Neutrophil (primary cell): ENCODE measurements around the gene ENTREP3.

Experiments
- H3K27ac ChIP-seq: fragments of 200-600 bp; sonication (generic); 2 replicates; pipeline ENCODE4 v1.5.1; 2016; ENCODE audit warnings: mild to moderate bottlenecking, moderate library complexity
- H3K27me3 ChIP-seq: fragments of 200-600 bp; sonication (generic); 2 replicates; pipeline ENCODE4 v1.6.0; 2016; ENCODE audit warnings: mild to moderate bottlenecking
- H3K36me3 ChIP-seq: fragments of 200-600 bp; sonication (generic); 2 replicates; pipeline ENCODE4 v1.5.1; 2017
- H3K4me1 ChIP-seq, 2 experiments: fragments of 200-600 bp in 1 of 2; sonication (generic) in 1 of 2; 1 replicate in 1 of 2; 2 replicates in 1 of 2; pipeline versions ENCODE4 v1.5.1 to v1.6.1; 2013 to 2016; ENCODE audit warnings: low read depth in 1 of 2, low read length in 1 of 2, mild to moderate bottlenecking in 1 of 2, moderate library complexity in 1 of 2; ENCODE audit not compliant: control insufficient read depth in 1 of 2, insufficient read depth in 1 of 2
- H3K4me3 ChIP-seq, 2 experiments: fragments of 200-600 bp in 1 of 2; sonication (generic) in 1 of 2; 1 replicate in 1 of 2; 2 replicates in 1 of 2; pipeline ENCODE4 v1.5.1; 2013 to 2016; ENCODE audit warnings: low read depth in 1 of 2, low read length in 1 of 2, mild to moderate bottlenecking in 1 of 2, moderate library complexity in 1 of 2
- H3K9me3 ChIP-seq: fragments of 200-600 bp; sonication (generic); 2 replicates; pipeline ENCODE4 v1.5.1; 2016
- CTCF ChIP-seq: fragments of 200-600 bp; sonication (generic); IDR thresholded peaks from 2 replicates; pipeline ENCODE4 v1.5.1; 2016; ENCODE audit warnings: antibody characterized with exemption

The ENTREP3 gene

GRCh38 chr1:155277070-155277901 is 22.0 kb upstream of the ENTREP3 start, which contains the start of gene HCN3:
HCN3 (plus strand) TSS chr1:155277463; CDS start chr1:155277591, 128 bp downstream.
- TF ChIP-seq CTCF: peak; percentile 68
- Histone ChIP-seq H3K27me3 (peaks cover 31% of the 10 kb centered on the region), H3K9me3 (no peaks in the 10 kb centered on the region)

GRCh38 chr1:155273343-155274245 is 18.3 kb upstream of the ENTREP3 start, which contains the start of gene CLK2:
CLK2 (minus strand) TSS chr1:155273504; CDS start chr1:155270977, 2,527 bp downstream.
- peak within 1 kb of the TSS; percentile 94 for H3K27ac ChIP-seq
- H3K27me3 ChIP-seq: peaks cover 17% of the 10 kb centered on the region
- TF ChIP-seq CTCF: peak; percentile 35
- H3K9me3 ChIP-seq: no peaks in the 10 kb centered on the region
- H3K4me3 ChIP-seq: peak within 1 kb of the TSS; percentile 72 to 94
- peaks cover 30 to 34% of the 10 kb centered on the region in 2 experiments for H3K4me1 ChIP-seq
- H3K36me3 ChIP-seq: peaks cover 23% of the 10 kb centered on the region

More at GRCh38 chr1:155277070-155277901, 22.0 kb upstream of the ENTREP3 start, which contains the start of gene HCN3:
- Histone ChIP-seq H3K36me3 (no peaks in the 10 kb centered on the region), H3K4me1 (peaks cover 28 to 32% of the 10 kb centered on the region in 2 experiments), H3K4me3 (peak within 1 kb of the TSS; percentile 62 to 71), H3K27ac (peak within 1 kb of the TSS; percentile 35)

DNA sequence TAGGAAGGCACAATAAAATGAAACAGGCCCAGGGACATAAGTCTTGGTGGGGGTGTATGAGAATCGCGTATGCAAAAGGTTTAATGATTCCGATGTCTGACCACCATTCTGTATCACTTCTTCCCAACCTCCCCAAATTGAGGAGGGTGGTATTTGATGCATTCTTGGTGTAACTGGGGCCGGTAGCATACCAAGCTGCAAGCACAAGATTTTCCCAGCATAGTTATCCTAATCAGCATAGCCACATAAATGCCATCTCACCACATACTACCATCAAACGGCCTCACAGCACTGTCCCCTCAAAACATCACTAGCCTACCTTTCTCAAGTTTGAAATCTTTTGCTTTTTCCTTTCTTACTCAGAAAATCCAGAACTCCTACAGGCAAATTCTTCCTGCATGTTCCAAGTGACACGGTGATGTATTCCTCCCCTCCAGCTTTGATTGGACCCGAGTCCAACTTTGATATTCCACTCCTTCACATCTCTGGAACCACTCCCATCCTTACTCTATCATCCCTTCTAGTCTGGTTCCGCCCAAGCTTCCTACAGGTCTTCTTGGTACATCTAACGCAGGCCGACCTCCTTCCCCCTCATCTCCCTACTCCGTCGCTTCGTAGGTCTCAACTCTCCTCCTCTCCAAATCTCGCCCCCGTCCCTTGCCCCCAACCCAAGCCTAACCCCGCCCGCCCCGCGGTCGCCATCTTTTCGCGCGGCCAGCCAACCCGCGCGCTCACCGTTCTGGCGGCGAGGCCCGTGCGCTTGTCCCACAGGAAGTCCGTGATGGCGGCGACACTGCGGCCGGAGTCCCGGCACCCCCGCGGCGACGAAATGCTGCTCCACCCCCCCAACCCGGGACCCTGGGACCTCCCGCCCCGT is 17.4 kb upstream of the ENTREP3 start:
- H3K4me3 ChIP-seq: peak overlapping the region; percentile 72 to 94
- no peaks in the 10 kb centered on the region for H3K9me3 ChIP-seq
- TF ChIP-seq CTCF: no peak
- peaks cover 26 to 28% of the 10 kb centered on the region in 2 experiments for H3K4me1 ChIP-seq
- H3K27me3 ChIP-seq: peaks cover 8% of the 10 kb centered on the region
- peak overlapping the region; percentile 94 for H3K27ac ChIP-seq
- H3K36me3 ChIP-seq: peaks cover 32% of the 10 kb centered on the region

GRCh38 chr1:155269381-155269780 is 14.1 kb upstream of the ENTREP3 start:
- Histone ChIP-seq H3K9me3 (no peaks in the 10 kb centered on the region), H3K4me1 (peaks cover 15 to 17% of the 10 kb centered on the region in 2 experiments), H3K36me3 (peaks cover 64% of the 10 kb centered on the region), H3K27ac (no peak overlapping the region), H3K27me3 (no peaks in the 10 kb centered on the region), H3K4me3 (no peak overlapping the region)
- no peak for TF ChIP-seq CTCF
